Bronchial epithelial cell (primary cell): ENCODE data around the gene PPP2R2B. TPM values are rescaled to one million over a fixed set of nuclear protein-coding genes. Genes with fewer than 3 reads are reported as not detected.

Experiments used
- DNase-seq: peaks from one replicate; pipeline ENCODE4 v3.0.0-alpha.2; 2010; ENCODE audit warnings: low read depth
- FAIRE-seq: peaks from 2 replicates; lab custom pipeline; 2011; peaks lifted over from hg19 to GRCh38; lab: Jason Lieb, UNC
- H3K27me3 ChIP-seq: 2 replicates; pipeline ENCODE4 v1.5.1; 2011; ENCODE audit warnings: low read length; ENCODE audit not compliant: control insufficient read depth, insufficient read depth
- H3K36me3 ChIP-seq: 2 replicates; pipeline ENCODE4 v1.5.1; 2011; ENCODE audit warnings: low read length; ENCODE audit not compliant: control insufficient read depth, insufficient read depth
- H3K4me3 ChIP-seq: 2 replicates; pipeline ENCODE4 v1.5.1; 2011; ENCODE audit warnings: mild to moderate bottlenecking, low read depth, low read length, control low read depth
- CTCF ChIP-seq: IDR thresholded peaks from 2 replicates; pipeline ENCODE4 v1.5.1; 2011; ENCODE audit warnings: mild to moderate bottlenecking, moderate library complexity, low read length, control low read depth, inconsistent platforms; ENCODE audit not compliant: insufficient read depth, severe bottlenecking
- total RNA-seq: library from RNA; depleted of rRNA; stranded (reverse); fragments of >200 nt; gene quantifications from 2 replicates; pipeline ENCODE4 v1.2.1, GENCODE V29; 2014

The PPP2R2B gene
- total RNA-seq, 1 donor from 2014 or later: under 0.01 TPM

GRCh38 chr5:146589028-146589345, 289.6 kb downstream of the PPP2R2B start:
- DNase-seq: no peak
- no peak for FAIRE-seq
- Histone ChIP-seq H3K27me3 (peaks cover 2% of the 10 kb centered on the region), H3K4me3 (no peak overlapping the region), H3K36me3 (no peaks in the 10 kb centered on the region)
- TF ChIP-seq CTCF: no peak

- DNase-seq (no peak), FAIRE-seq (no peak)
- Histone ChIP-seq H3K4me3 (no peak overlapping the region), H3K36me3 (no peaks in the 10 kb centered on the region), H3K27me3 (peaks cover 2% of the 10 kb centered on the region)
- TF ChIP-seq CTCF: no peak
These were observed 290.1 kb downstream of the PPP2R2B start for GRCh38 chr5:146588331-146589027.

GRCh38 chr5:146586752-146587151, 291.8 kb downstream of the PPP2R2B start:
- Histone ChIP-seq H3K27me3 (peaks cover 2% of the 10 kb centered on the region), H3K4me3 (no peak overlapping the region), H3K36me3 (no peaks in the 10 kb centered on the region)
- FAIRE-seq (no peak), DNase-seq (no peak)
- TF ChIP-seq CTCF: no peak

- Histone ChIP-seq H3K27me3 (peaks cover 2% of the 10 kb centered on the region), H3K36me3 (no peaks in the 10 kb centered on the region), H3K4me3 (no peak overlapping the region)
- no peak for TF ChIP-seq CTCF
- FAIRE-seq (no peak), DNase-seq (no peak)
These were observed 293.8 kb downstream of the PPP2R2B start for GRCh38 chr5:146584750-146585149.

GRCh38 chr5:146582051-146582596, 296.4 kb downstream of the PPP2R2B start:
- no peak for TF ChIP-seq CTCF
- peaks cover 2% of the 10 kb centered on the region for H3K27me3 ChIP-seq
- H3K36me3 ChIP-seq: no peaks in the 10 kb centered on the region
- no peak for FAIRE-seq
- no peak for DNase-seq
- H3K4me3 ChIP-seq: no peak overlapping the region

- H3K27me3 ChIP-seq: peaks cover 2% of the 10 kb centered on the region
- DNase-seq (no peak), FAIRE-seq (no peak)
- H3K36me3 ChIP-seq: no peaks in the 10 kb centered on the region
- H3K4me3 ChIP-seq: no peak overlapping the region
- no peak for TF ChIP-seq CTCF
These were observed 298.3 kb downstream of the PPP2R2B start for GRCh38 chr5:146580237-146580636.
